Measurements from ENCODE around the gene GPR162.

- TF ChIP-seq POLR2AphosphoS5 (IDR thresholded peaks at IDR 0.05) (no peak), EZH2 (IDR thresholded peaks at IDR 0.05; ENCODE audit: borderline replicate concordance, insufficient read depth, low read length, poor library complexity, severe bottlenecking) (no peak), TAF1 (IDR thresholded peaks at IDR 0.05; ENCODE audit: low read depth) (no peak)
- TF ChIP-seq, protein P1, sequence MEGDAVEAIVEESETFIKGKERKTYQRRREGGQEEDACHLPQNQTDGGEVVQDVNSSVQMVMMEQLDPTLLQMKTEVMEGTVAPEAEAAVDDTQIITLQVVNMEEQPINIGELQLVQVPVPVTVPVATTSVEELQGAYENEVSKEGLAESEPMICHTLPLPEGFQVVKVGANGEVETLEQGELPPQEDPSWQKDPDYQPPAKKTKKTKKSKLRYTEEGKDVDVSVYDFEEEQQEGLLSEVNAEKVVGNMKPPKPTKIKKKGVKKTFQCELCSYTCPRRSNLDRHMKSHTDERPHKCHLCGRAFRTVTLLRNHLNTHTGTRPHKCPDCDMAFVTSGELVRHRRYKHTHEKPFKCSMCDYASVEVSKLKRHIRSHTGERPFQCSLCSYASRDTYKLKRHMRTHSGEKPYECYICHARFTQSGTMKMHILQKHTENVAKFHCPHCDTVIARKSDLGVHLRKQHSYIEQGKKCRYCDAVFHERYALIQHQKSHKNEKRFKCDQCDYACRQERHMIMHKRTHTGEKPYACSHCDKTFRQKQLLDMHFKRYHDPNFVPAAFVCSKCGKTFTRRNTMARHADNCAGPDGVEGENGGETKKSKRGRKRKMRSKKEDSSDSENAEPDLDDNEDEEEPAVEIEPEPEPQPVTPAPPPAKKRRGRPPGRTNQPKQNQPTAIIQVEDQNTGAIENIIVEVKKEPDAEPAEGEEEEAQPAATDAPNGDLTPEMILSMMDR (IDR thresholded peaks at IDR 0.05; ENCODE audit: poor library complexity, severe bottlenecking): no peak
- TF ChIP-seq, protein P2, sequence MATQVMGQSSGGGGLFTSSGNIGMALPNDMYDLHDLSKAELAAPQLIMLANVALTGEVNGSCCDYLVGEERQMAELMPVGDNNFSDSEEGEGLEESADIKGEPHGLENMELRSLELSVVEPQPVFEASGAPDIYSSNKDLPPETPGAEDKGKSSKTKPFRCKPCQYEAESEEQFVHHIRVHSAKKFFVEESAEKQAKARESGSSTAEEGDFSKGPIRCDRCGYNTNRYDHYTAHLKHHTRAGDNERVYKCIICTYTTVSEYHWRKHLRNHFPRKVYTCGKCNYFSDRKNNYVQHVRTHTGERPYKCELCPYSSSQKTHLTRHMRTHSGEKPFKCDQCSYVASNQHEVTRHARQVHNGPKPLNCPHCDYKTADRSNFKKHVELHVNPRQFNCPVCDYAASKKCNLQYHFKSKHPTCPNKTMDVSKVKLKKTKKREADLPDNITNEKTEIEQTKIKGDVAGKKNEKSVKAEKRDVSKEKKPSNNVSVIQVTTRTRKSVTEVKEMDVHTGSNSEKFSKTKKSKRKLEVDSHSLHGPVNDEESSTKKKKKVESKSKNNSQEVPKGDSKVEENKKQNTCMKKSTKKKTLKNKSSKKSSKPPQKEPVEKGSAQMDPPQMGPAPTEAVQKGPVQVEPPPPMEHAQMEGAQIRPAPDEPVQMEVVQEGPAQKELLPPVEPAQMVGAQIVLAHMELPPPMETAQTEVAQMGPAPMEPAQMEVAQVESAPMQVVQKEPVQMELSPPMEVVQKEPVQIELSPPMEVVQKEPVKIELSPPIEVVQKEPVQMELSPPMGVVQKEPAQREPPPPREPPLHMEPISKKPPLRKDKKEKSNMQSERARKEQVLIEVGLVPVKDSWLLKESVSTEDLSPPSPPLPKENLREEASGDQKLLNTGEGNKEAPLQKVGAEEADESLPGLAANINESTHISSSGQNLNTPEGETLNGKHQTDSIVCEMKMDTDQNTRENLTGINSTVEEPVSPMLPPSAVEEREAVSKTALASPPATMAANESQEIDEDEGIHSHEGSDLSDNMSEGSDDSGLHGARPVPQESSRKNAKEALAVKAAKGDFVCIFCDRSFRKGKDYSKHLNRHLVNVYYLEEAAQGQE (IDR thresholded peaks at IDR 0.05; ENCODE audit: borderline replicate concordance): no peak
Measured at GRCh38 chr12:6861391-6861790, 39.8 kb downstream of the GPR162 start.

Measured in neural cell (in vitro differentiated cells).